ENCODE results near the gene POC1A.

The POC1A gene

GRCh38 chr3:52150860-52151259, 3.4 kb downstream of the POC1A start:
- TF ChIP-seq CTCF (conservative IDR thresholded peaks at IDR 0.05; ENCODE audit: low read length): no peak
- no peak overlapping the region for H3K4me3 ChIP-seq (ENCODE audit: low read length)
- no peak for DNase-seq (ENCODE audit: low read depth)

- H3K4me3 ChIP-seq (ENCODE audit: low read length): no peak overlapping the region
- no peak for DNase-seq (ENCODE audit: low read depth)
- no peak for TF ChIP-seq CTCF (conservative IDR thresholded peaks at IDR 0.05; ENCODE audit: low read length)
These were observed 3.9 kb downstream of the POC1A start for GRCh38 chr3:52150357-52150756.

- H3K4me3 ChIP-seq (ENCODE audit: low read length): no peak overlapping the region
- TF ChIP-seq CTCF (conservative IDR thresholded peaks at IDR 0.05; ENCODE audit: low read length): no peak
- no peak for DNase-seq (ENCODE audit: low read depth)
These were observed 4.5 kb downstream of the POC1A start for GRCh38 chr3:52149726-52150125.

GRCh38 chr3:52149021-52149420, 5.2 kb downstream of the POC1A start:
- no peak for DNase-seq (ENCODE audit: low read depth)
- no peak for TF ChIP-seq CTCF (conservative IDR thresholded peaks at IDR 0.05; ENCODE audit: low read length)
- no peak overlapping the region for H3K4me3 ChIP-seq (ENCODE audit: low read length)

GRCh38 chr3:52147804-52148203, 6.4 kb downstream of the POC1A start:
- TF ChIP-seq CTCF (conservative IDR thresholded peaks at IDR 0.05; ENCODE audit: low read length): no peak
- no peak for DNase-seq (ENCODE audit: low read depth)
- no peak overlapping the region for H3K4me3 ChIP-seq (ENCODE audit: low read length)

GRCh38 chr3:52146811-52147210, 7.4 kb downstream of the POC1A start:
- no peak for DNase-seq (ENCODE audit: low read depth)
- TF ChIP-seq CTCF (conservative IDR thresholded peaks at IDR 0.05; ENCODE audit: low read length): no peak
- no peak overlapping the region for H3K4me3 ChIP-seq (ENCODE audit: low read length)

GRCh38 chr3:52146189-52146588, 8.0 kb downstream of the POC1A start:
- TF ChIP-seq CTCF (conservative IDR thresholded peaks at IDR 0.05; ENCODE audit: low read length): no peak

More at GRCh38 chr3:52146189-52146588, 8.0 kb downstream of the POC1A start:
- no peak for DNase-seq (ENCODE audit: low read depth)
- H3K4me3 ChIP-seq (ENCODE audit: low read length): no peak overlapping the region
